ENCODE results near the gene KRR1. TPM values are rescaled to one million over a fixed set of nuclear protein-coding genes. Genes with fewer than 3 reads are reported as not detected.

The KRR1 gene
- total and polyA plus RNA-seq, 2 of the 13 experiments (the other 11 are each of a cell fraction or from before 2014, with no cell fraction given): 19.3 to 103 TPM

DNA sequence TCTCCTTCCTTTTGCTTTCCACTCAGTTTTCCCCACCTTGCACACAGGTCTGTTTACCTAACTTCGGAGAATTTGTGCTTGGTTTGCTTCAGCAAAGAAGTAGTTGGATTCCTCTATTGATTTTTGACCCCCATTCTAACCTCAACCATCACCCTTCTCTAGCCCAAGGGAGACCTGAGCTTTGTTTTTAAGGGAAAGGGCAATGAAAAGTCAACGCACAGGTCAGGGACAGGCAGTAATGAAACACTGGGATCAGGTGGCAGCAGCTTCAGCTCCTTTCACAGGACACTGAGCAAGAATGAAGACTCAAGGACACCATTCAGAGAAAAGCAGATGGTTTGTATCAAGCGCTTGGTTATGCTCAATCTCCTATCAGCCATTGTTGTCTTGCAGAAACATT lies 46.9 kb upstream of the KRR1 start (continued):
- no peak for TF ChIP-seq NFATC3 (CRISPR knock-in tag; IDR thresholded peaks at IDR 0.05)
- no peak for TF ChIP-seq ZBTB20 (CRISPR knock-in tag; IDR thresholded peaks at IDR 0.05; ENCODE audit: borderline replicate concordance, low read depth)
- TF ChIP-seq NFE2L1 (CRISPR knock-in tag; IDR thresholded peaks at IDR 0.05; ENCODE audit: borderline replicate concordance): no peak
- peak; percentile 47; the same call in 1 of the 2 replicates for TF ChIP-seq ZNF331 (CRISPR knock-in tag; IDR thresholded peaks at IDR 0.05)
- no peak for TF ChIP-seq ZIK1 (CRISPR knock-in tag; IDR thresholded peaks at IDR 0.05; ENCODE audit: borderline replicate concordance, low read depth)
- no peak for TF ChIP-seq KDM2A (CRISPR knock-in tag; IDR thresholded peaks at IDR 0.05; ENCODE audit: borderline replicate concordance, low read depth)
- no peak for TF ChIP-seq FOXA1 (IDR thresholded peaks at IDR 0.05)
- peak; percentile 81 for TF ChIP-seq FOXA1 (CRISPR knock-in tag; IDR thresholded peaks at IDR 0.05)
- no peak for TF ChIP-seq ZNF562 (CRISPR knock-in tag; IDR thresholded peaks at IDR 0.05; ENCODE audit: borderline replicate concordance)
- TF ChIP-seq JUND (CRISPR knock-in tag; IDR thresholded peaks at IDR 0.05): no peak
- TF ChIP-seq ZNF546 (CRISPR knock-in tag; conservative IDR thresholded peaks at IDR 0.05): no peak
- TF ChIP-seq ZNF30 (CRISPR knock-in tag; IDR thresholded peaks at IDR 0.05): no peak
- TF ChIP-seq, protein P1, sequence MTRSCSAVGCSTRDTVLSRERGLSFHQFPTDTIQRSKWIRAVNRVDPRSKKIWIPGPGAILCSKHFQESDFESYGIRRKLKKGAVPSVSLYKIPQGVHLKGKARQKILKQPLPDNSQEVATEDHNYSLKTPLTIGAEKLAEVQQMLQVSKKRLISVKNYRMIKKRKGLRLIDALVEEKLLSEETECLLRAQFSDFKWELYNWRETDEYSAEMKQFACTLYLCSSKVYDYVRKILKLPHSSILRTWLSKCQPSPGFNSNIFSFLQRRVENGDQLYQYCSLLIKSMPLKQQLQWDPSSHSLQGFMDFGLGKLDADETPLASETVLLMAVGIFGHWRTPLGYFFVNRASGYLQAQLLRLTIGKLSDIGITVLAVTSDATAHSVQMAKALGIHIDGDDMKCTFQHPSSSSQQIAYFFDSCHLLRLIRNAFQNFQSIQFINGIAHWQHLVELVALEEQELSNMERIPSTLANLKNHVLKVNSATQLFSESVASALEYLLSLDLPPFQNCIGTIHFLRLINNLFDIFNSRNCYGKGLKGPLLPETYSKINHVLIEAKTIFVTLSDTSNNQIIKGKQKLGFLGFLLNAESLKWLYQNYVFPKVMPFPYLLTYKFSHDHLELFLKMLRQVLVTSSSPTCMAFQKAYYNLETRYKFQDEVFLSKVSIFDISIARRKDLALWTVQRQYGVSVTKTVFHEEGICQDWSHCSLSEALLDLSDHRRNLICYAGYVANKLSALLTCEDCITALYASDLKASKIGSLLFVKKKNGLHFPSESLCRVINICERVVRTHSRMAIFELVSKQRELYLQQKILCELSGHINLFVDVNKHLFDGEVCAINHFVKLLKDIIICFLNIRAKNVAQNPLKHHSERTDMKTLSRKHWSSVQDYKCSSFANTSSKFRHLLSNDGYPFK (CRISPR knock-in tag; IDR thresholded peaks at IDR 0.05; ENCODE audit: borderline replicate concordance): no peak
- TF ChIP-seq CENPX (CRISPR knock-in tag; IDR thresholded peaks at IDR 0.05): no peak
- TF ChIP-seq BHLHE40 (IDR thresholded peaks at IDR 0.05; ENCODE audit: low read length): no peak
- 0 out of 2 replicates have a peak, but pooled peaks have one; percentile 32 for TF ChIP-seq KDM3A (CRISPR knock-in tag; IDR thresholded peaks at IDR 0.05; ENCODE audit: low read depth)
- peak; percentile 15; the same call in 1 of the 2 replicates for TF ChIP-seq ZNF614 (CRISPR knock-in tag; IDR thresholded peaks at IDR 0.05; ENCODE audit: borderline replicate concordance)
- TF ChIP-seq, protein P2, sequence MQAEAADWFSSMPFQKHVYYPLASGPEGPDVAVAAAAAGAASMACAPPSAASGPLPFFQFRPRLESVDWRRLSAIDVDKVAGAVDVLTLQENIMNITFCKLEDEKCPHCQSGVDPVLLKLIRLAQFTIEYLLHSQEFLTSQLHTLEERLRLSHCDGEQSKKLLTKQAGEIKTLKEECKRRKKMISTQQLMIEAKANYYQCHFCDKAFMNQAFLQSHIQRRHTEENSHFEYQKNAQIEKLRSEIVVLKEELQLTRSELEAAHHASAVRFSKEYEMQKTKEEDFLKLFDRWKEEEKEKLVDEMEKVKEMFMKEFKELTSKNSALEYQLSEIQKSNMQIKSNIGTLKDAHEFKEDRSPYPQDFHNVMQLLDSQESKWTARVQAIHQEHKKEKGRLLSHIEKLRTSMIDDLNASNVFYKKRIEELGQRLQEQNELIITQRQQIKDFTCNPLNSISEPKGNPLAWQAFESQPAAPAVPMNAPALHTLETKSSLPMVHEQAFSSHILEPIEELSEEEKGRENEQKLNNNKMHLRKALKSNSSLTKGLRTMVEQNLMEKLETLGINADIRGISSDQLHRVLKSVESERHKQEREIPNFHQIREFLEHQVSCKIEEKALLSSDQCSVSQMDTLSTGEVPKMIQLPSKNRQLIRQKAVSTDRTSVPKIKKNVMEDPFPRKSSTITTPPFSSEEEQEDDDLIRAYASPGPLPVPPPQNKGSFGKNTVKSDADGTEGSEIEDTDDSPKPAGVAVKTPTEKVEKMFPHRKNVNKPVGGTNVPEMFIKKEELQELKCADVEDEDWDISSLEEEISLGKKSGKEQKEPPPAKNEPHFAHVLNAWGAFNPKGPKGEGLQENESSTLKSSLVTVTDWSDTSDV (CRISPR knock-in tag; IDR thresholded peaks at IDR 0.05): no peak
- TF ChIP-seq ZZZ3 (CRISPR knock-in tag; IDR thresholded peaks at IDR 0.05; ENCODE audit: borderline replicate concordance): no peak
- peak; percentile 81 for TF ChIP-seq FOXA3 (CRISPR knock-in tag; IDR thresholded peaks at IDR 0.05)
